GM23248 (cell line): ENCODE measurements around the gene GOLT1A. TPM values are rescaled to one million over a fixed set of nuclear protein-coding genes. Genes with fewer than 3 reads are reported as not detected.

Experiments used
- DNase-seq: peaks from one replicate; pipeline ENCODE4 v3.0.0-alpha.2; 2015
- H2AFZ ChIP-seq: fragments of 200-600 bp; sonication (generic); 2 replicates; pipeline ENCODE4 v1.6.1; 2016; ENCODE audit warnings: antibody characterized with exemption
- H3F3A ChIP-seq: fragments of 200-600 bp; sonication (generic); 2 replicates; pipeline ENCODE4 v1.6.1; 2016; ENCODE audit warnings: mild to moderate bottlenecking, antibody characterized with exemption, mixed run types; ENCODE audit not compliant: insufficient read depth
- H3K27ac ChIP-seq: fragments of 200-600 bp; sonication (generic); 2 replicates; pipeline ENCODE4 v1.5.1; 2016; ENCODE audit warnings: mild to moderate bottlenecking
- H3K27me3 ChIP-seq: fragments of 200-600 bp; sonication (generic); replicated peaks from 2 replicates; pipeline ENCODE4 v1.6.1; 2016; ENCODE audit warnings: mild to moderate bottlenecking; ENCODE audit not compliant: insufficient read depth
- H3K36me3 ChIP-seq: fragments of 200-600 bp; sonication (generic); 2 replicates; pipeline ENCODE4 v1.6.1; 2016; ENCODE audit warnings: low read depth, mild to moderate bottlenecking
- H3K4me1 ChIP-seq: fragments of 200-600 bp; sonication (generic); 2 replicates; pipeline ENCODE4 v1.6.1; 2016; ENCODE audit warnings: mild to moderate bottlenecking; ENCODE audit not compliant: insufficient read depth
- H3K4me2 ChIP-seq: fragments of 200-600 bp; sonication (generic); one replicate; pipeline ENCODE4 v1.6.1; 2016; ENCODE audit warnings: mild to moderate bottlenecking; ENCODE audit not compliant: unreplicated experiment
- H3K4me3 ChIP-seq: fragments of 200-600 bp; sonication (generic); 2 replicates; pipeline ENCODE4 v1.5.1; 2016; ENCODE audit warnings: mild to moderate bottlenecking
- H3K79me2 ChIP-seq: fragments of 200-600 bp; sonication (generic); 2 replicates; pipeline ENCODE4 v1.6.1; 2016; ENCODE audit warnings: mild to moderate bottlenecking; ENCODE audit not compliant: insufficient read depth
- H3K9ac ChIP-seq: fragments of 200-600 bp; sonication (generic); 2 replicates; pipeline ENCODE4 v1.6.1; 2016; ENCODE audit warnings: mild to moderate bottlenecking
- H3K9me2 ChIP-seq: fragments of 200-600 bp; sonication (generic); 2 replicates; pipeline ENCODE4 v1.6.1; 2016; ENCODE audit warnings: mixed run types, mild to moderate bottlenecking, moderate library complexity; ENCODE audit not compliant: insufficient read depth
- H3K9me3 ChIP-seq: fragments of 200-600 bp; sonication (generic); one replicate; pipeline ENCODE4 v1.6.1; 2017; ENCODE audit warnings: low read depth
- H4K20me1 ChIP-seq: fragments of 200-600 bp; sonication (generic); 2 replicates; pipeline ENCODE4 v1.6.0; 2016; ENCODE audit not compliant: insufficient read depth
- EZH2 ChIP-seq: fragments of 200-600 bp; sonication (generic); IDR thresholded peaks from 2 replicates; pipeline ENCODE4 v1.6.1; 2018; ENCODE audit warnings: antibody characterized with exemption, mild to moderate bottlenecking; ENCODE audit not compliant: insufficient read depth, poor library complexity, severe bottlenecking
- EZH2phosphoT487 ChIP-seq: fragments of 200-600 bp; sonication (generic); IDR thresholded peaks from 2 replicates; pipeline ENCODE4 v1.6.1; 2018; ENCODE audit warnings: antibody characterized with exemption, moderate library complexity, mild to moderate bottlenecking, low read depth; ENCODE audit not compliant: insufficient read depth
- WGBS, 2 experiments: methylation state at CpG; one replicate each; pipeline ENCODE4 v1.1.6; 2015 to 2017; ENCODE audit warnings: low lambda C conversion rate in 2 of 2, low coverage in 1 of 2; ENCODE audit errors: missing lambda C conversion rate in 2 of 2; 5-methylcytosine and 5-hydroxymethylcytosine counted together
- in situ Hi-C: fragments of 300-500 bp; cut with MboI; formaldehyde crosslinking; loops from 2 replicates; pipeline ENCODE4 v1.15.0; 2020
- polyA plus RNA-seq: library from polyadenylated mRNA; unstranded; fragments of >200 nt; fragmentation: Nextera tagmentation; extraction: Ambion mirVana; gene quantifications from 2 replicates; pipeline ENCODE4 v1.2.1, GENCODE V29; 2016
- total RNA-seq: library from RNA; depleted of rRNA; stranded (reverse); fragments of >200 nt; shearing (Covaris generic); gene quantifications from 2 replicates; pipeline ENCODE4 v1.2.3, GENCODE V29; 2014

The GOLT1A gene
- total and polyA plus RNA-seq, 2 experiments from 2014 or later = not detected

DNA sequence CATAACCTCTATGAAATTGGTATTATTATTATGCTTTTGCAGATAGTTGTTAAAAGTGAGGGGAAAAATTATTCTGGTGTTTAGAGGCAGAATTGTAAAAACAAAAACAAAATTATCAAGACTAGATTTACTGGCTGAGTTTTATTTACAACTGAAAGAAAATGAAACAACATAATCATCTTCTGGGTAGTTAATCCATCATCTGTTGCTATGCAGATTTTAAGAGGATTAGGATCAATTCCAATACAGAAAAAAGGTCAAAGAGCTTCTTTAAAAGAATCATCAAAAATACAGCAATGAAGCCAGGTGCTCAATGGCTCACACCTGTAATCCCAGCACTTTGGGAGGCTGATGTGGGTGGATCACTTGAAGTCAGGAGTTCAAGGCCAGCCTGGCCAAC lies 8.3 kb downstream of the GOLT1A start:
- no peaks in the 10 kb centered on the region for H3F3A ChIP-seq
- no peak for DNase-seq
- no peak overlapping the region for H2AFZ ChIP-seq
- TF ChIP-seq EZH2phosphoT487 (no peak), EZH2 (no peak)
- H3K4me3 ChIP-seq = no peak overlapping the region
- in situ Hi-C loops = loop anchor here (5.0 kb wide), 1 partner anchor 48 kb away; no protein-coding TSS in a partner anchor
- H4K20me1 ChIP-seq = no peaks in the 10 kb centered on the region
- H3K4me2 ChIP-seq = no peak overlapping the region
- H3K9ac ChIP-seq = no peak overlapping the region
- H3K27ac ChIP-seq = no peak overlapping the region
- no peaks in the 10 kb centered on the region for H3K9me2 ChIP-seq
- peaks cover 10% of the 10 kb centered on the region; the same call in 1 of the 2 replicates for H3K4me1 ChIP-seq
- no peaks in the 10 kb centered on the region for H3K9me3 ChIP-seq
- H3K79me2 ChIP-seq = no peaks in the 10 kb centered on the region
- 0 out of 2 replicates have a peak, but pooled peaks cover 4% of the 10 kb centered on the region for H3K27me3 ChIP-seq
- H3K36me3 ChIP-seq = no peaks in the 10 kb centered on the region

DNA sequence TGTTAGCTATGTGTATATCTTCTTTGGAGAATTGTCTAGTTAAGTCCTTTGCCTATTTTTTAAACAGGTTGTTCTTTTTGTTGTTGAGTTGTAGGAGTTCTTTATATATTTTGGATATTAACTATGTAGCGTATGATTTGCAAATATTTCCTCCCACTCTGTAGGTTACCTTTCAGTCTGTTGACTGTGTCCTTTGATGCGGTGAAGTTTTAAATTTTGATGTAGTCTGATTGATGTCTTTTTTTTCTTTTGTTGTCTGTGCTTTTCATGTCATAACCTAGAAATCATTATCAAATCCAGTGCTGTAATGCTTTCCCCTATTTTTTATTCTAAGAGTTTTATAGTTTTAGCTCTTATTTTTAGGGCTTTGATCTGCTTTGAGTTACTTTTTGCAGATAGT lies 8.8 kb downstream of the GOLT1A start:
- Histone ChIP-seq H3K27ac (no peak overlapping the region), H3K9me3 (no peaks in the 10 kb centered on the region), H3K4me1 (peaks cover 10% of the 10 kb centered on the region; the same call in 1 of the 2 replicates), H3K9me2 (no peaks in the 10 kb centered on the region), H2AFZ (no peak overlapping the region), H4K20me1 (no peaks in the 10 kb centered on the region), H3F3A (no peaks in the 10 kb centered on the region), H3K4me3 (no peak overlapping the region), H3K9ac (no peak overlapping the region), H3K4me2 (no peak overlapping the region), H3K79me2 (no peaks in the 10 kb centered on the region), H3K27me3 (0 out of 2 replicates have a peak, but pooled peaks cover 4% of the 10 kb centered on the region), H3K36me3 (no peaks in the 10 kb centered on the region)
- in situ Hi-C loops = loop anchor here (5.0 kb wide), 1 partner anchor 48 kb away; no protein-coding TSS in a partner anchor
- DNase-seq = no peak
- TF ChIP-seq EZH2phosphoT487 = no peak
- no peak for TF ChIP-seq EZH2
- 83 to 94% methylated on average over 2 of the region's 2 CpGs for WGBS, 2 experiments

DNA sequence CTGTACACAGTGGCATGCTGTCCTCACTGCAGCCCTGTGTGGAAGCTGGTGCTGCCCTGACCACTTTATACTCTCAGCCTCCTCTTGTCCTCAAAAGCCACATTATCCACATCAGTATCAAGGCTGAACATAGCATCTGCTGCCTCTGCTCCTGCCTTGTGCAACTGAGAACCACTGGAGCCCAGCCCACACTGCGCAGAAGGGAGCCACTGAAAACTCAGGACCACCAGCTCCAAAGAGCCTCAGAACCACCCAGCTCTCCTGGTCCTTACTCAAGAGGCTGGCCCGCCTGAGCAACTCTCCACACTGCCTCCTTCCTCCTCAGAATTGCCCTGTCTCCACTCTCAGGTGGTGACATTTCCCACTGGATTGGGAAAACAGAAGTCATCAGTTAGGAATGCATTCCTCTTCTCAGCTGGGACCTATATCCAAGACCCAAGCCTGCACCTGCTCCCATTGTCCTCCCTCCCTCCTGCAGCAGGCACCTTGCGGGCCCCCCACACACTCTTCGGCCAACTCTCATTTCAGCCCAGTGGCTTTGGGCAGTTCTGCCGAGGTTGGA lies 10.5 kb downstream of the GOLT1A start:
- H3K79me2 ChIP-seq = no peaks in the 10 kb centered on the region
- no peaks in the 10 kb centered on the region for H3F3A ChIP-seq
- DNase-seq = no peak
- no peaks in the 10 kb centered on the region for H3K9me2 ChIP-seq
- no peak overlapping the region for H3K9ac ChIP-seq
- H3K9me3 ChIP-seq = no peaks in the 10 kb centered on the region
- WGBS, 2 experiments = 90 to 93% methylated on average over 5 of the region's 5 CpGs
- no peak for TF ChIP-seq EZH2
- no peak for TF ChIP-seq EZH2phosphoT487
- H3K4me2 ChIP-seq = no peak overlapping the region
- in situ Hi-C loops = no loop called here
- no peak overlapping the region for H3K4me3 ChIP-seq
- H3K27me3 ChIP-seq = 0 out of 2 replicates have a peak, but pooled peaks cover 4% of the 10 kb centered on the region
- H3K36me3 ChIP-seq = no peaks in the 10 kb centered on the region
- H2AFZ ChIP-seq = no peak overlapping the region
- H4K20me1 ChIP-seq = no peaks in the 10 kb centered on the region
- no peak overlapping the region for H3K27ac ChIP-seq
- peaks cover 19% of the 10 kb centered on the region for H3K4me1 ChIP-seq

GRCh38 chr1:204202481-204202880 lies 11.3 kb downstream of the GOLT1A start:
- no peak overlapping the region for H2AFZ ChIP-seq
- no peak overlapping the region for H3K9ac ChIP-seq
- DNase-seq = no peak
- no peak for TF ChIP-seq EZH2
- no peak for TF ChIP-seq EZH2phosphoT487
- no peaks in the 10 kb centered on the region for H3F3A ChIP-seq
- no peaks in the 10 kb centered on the region for H3K36me3 ChIP-seq
- H3K4me3 ChIP-seq = no peak overlapping the region
- no peak overlapping the region for H3K27ac ChIP-seq
- H3K27me3 ChIP-seq = 0 out of 2 replicates have a peak, but pooled peaks cover 4% of the 10 kb centered on the region
- in situ Hi-C loops = no loop called here
- 85 to 90% methylated on average over 4 of the region's 4 CpGs for WGBS, 2 experiments
- peaks cover 24% of the 10 kb centered on the region for H3K4me1 ChIP-seq
- H4K20me1 ChIP-seq = no peaks in the 10 kb centered on the region
- no peaks in the 10 kb centered on the region for H3K79me2 ChIP-seq
- no peaks in the 10 kb centered on the region for H3K9me3 ChIP-seq
- H3K4me2 ChIP-seq = no peak overlapping the region
- H3K9me2 ChIP-seq = no peaks in the 10 kb centered on the region
